ENCODE results near the gene NR1I2. TPM values are rescaled to one million over a fixed set of nuclear protein-coding genes. Genes with fewer than 3 reads are reported as not detected.
A peak's percentile ranks its signal among the peaks of the same experiment; 100 is the strongest.

Gene NR1I2
- total RNA-seq, 1 experiment from 2014 or later: 0.07 TPM

- DNase-seq (ENCODE audit: low read depth, low spot score): no peak
- POLR2A ChIA-PET: no interaction called here
- no peak overlapping the region for H3K9ac ChIP-seq (ENCODE audit: low read length)
- CTCF ChIA-PET: no interaction called here
- ATAC-seq: no peak
- H3K4me3 ChIP-seq (replicated peaks in 1 of 2; ENCODE audit: low read depth in 1 of 2, low read length in 2 of 2): no peak overlapping the region
- RAD21 ChIA-PET (ENCODE audit: low non-redundant PET in 1 of 2, low total read pairs in 2 of 2, uncharacterized antibody in 2 of 2, unreplicated experiment in 2 of 2): no interaction called here
- H3K27ac ChIP-seq (ENCODE audit: low read depth, low read length): no peak overlapping the region
- H3K27me3 ChIP-seq (ENCODE audit: insufficient read depth, low read length): no peaks in the 10 kb centered on the region
- H3K9me3 ChIP-seq (ENCODE audit: control insufficient read depth in 1 of 2, insufficient read depth in 1 of 2, low read depth in 1 of 2, low read length in 2 of 2): no peaks in the 10 kb centered on the region
- no peaks in the 10 kb centered on the region for H3K36me3 ChIP-seq (ENCODE audit: control insufficient read depth in 1 of 2, insufficient read depth in 2 of 2, low read length in 2 of 2)
- no peaks in the 10 kb centered on the region for H3K9me2 ChIP-seq (ENCODE audit: insufficient read depth)
- H4K20me1 ChIP-seq (ENCODE audit: insufficient read depth): no peaks in the 10 kb centered on the region
- no TSS peak for BruUV-seq (replicated peaks)
- no peak overlapping the region for H3K4me2 ChIP-seq (ENCODE audit: low read length)
- no peaks in the 10 kb centered on the region for H3K79me2 ChIP-seq (ENCODE audit: insufficient read depth, low read length)
- intact Hi-C loops (cut with micrococcal nuclease): no loop called here
- TF ChIP-seq EZH2 (IDR thresholded peaks at IDR 0.05): no peak
- no peak for TF ChIP-seq EGR1 (IDR thresholded peaks at IDR 0.05; ENCODE audit: low read depth)
- no peak for TF ChIP-seq ZFX (IDR thresholded peaks at IDR 0.05)
- H3K4me1 ChIP-seq (ENCODE audit: control insufficient read depth in 1 of 2, insufficient read depth in 2 of 2, low read length in 2 of 2): no peaks in the 10 kb centered on the region
- H2AFZ ChIP-seq (ENCODE audit: low read depth, low read length, poor library complexity, severe bottlenecking): no peak overlapping the region
Measured at GRCh38 chr3:119738741-119739140, 43.2 kb upstream of the NR1I2 start.

- ATAC-seq: no peak
- no peaks in the 10 kb centered on the region for H3K9me3 ChIP-seq (ENCODE audit: control insufficient read depth in 1 of 2, insufficient read depth in 1 of 2, low read depth in 1 of 2, low read length in 2 of 2)
- H4K20me1 ChIP-seq (ENCODE audit: insufficient read depth): no peaks in the 10 kb centered on the region
- DNase-seq (ENCODE audit: low read depth, low spot score): no peak
- no peaks in the 10 kb centered on the region for H3K9me2 ChIP-seq (ENCODE audit: insufficient read depth)
- no peak overlapping the region for H3K27ac ChIP-seq (ENCODE audit: low read depth, low read length)
- no peak overlapping the region for H3K4me3 ChIP-seq (replicated peaks in 1 of 2; ENCODE audit: low read depth in 1 of 2, low read length in 2 of 2)
- ChIA-PET CTCF (interaction anchor here (1.8 kb wide), 1 partner anchor 9 kb away, joined by 6 read pairs; no protein-coding TSS in a partner anchor), POLR2A (no interaction called here), RAD21 (ENCODE audit: low non-redundant PET in 1 of 2, low total read pairs in 2 of 2, uncharacterized antibody in 2 of 2, unreplicated experiment in 2 of 2) (no interaction called here)
- intact Hi-C loops (cut with micrococcal nuclease): no loop called here
- H3K9ac ChIP-seq (ENCODE audit: low read length): no peak overlapping the region
- H3K4me1 ChIP-seq (ENCODE audit: control insufficient read depth in 1 of 2, insufficient read depth in 2 of 2, low read length in 2 of 2): no peaks in the 10 kb centered on the region
- H3K27me3 ChIP-seq (ENCODE audit: insufficient read depth, low read length): no peaks in the 10 kb centered on the region
- peak overlapping the region; percentile 48 for H2AFZ ChIP-seq (ENCODE audit: low read depth, low read length, poor library complexity, severe bottlenecking)
- no peaks in the 10 kb centered on the region for H3K79me2 ChIP-seq (ENCODE audit: insufficient read depth, low read length)
- no peak overlapping the region for H3K4me2 ChIP-seq (ENCODE audit: low read length)
- H3K36me3 ChIP-seq (ENCODE audit: control insufficient read depth in 1 of 2, insufficient read depth in 2 of 2, low read length in 2 of 2): no peaks in the 10 kb centered on the region
- BruUV-seq (replicated peaks): no TSS peak
- TF ChIP-seq ZBTB33 (IDR thresholded peaks at IDR 0.05; ENCODE audit: extremely low read depth, insufficient replicate concordance, low read length) (no peak), SIN3A (IDR thresholded peaks at IDR 0.05; ENCODE audit: low read depth) (no peak), ZNF274 (IDR thresholded peaks at IDR 0.05; ENCODE audit: low read depth, low read length) (no peak), EZH2phosphoT487 (IDR thresholded peaks at IDR 0.05; ENCODE audit: borderline replicate concordance) (no peak), MAX (IDR thresholded peaks at IDR 0.05) (no peak), CBX3 (IDR thresholded peaks at IDR 0.05; ENCODE audit: low read depth) (no peak), FOSL1 (IDR thresholded peaks at IDR 0.05; ENCODE audit: low read depth) (no peak), ELF1 (IDR thresholded peaks at IDR 0.05; ENCODE audit: borderline replicate concordance, low read depth) (no peak), EGR1 (IDR thresholded peaks at IDR 0.05; ENCODE audit: low read depth) (no peak), EZH2 (IDR thresholded peaks at IDR 0.05) (no peak), ATF3 (IDR thresholded peaks at IDR 0.05) (no peak), ZFX (IDR thresholded peaks at IDR 0.05) (no peak), RAD21 (IDR thresholded peaks at IDR 0.05; ENCODE audit: low read depth) (no peak), POLR2AphosphoS5 (IDR thresholded peaks at IDR 0.05; ENCODE audit: low read depth, low read length) (no peak)
Measured at GRCh38 chr3:119741657-119742590, 40.0 kb upstream of the NR1I2 start.

All from HCT116 (cell line).